Esophagus squamous epithelium (tissue), 5 donors: ENCODE measurements around the gene EBF4. TPM values are rescaled to one million over a fixed set of nuclear protein-coding genes. Genes with fewer than 3 reads are reported as not detected.
A peak's percentile ranks its signal among the peaks of the same experiment; 100 is the strongest.

Source experiments
- DNase-seq: peaks from one replicate; lab custom pipeline; 2025; lab: John Stamatoyannopoulos, UW
- H3K27ac ChIP-seq, 4 donors: fragments of 200-600 bp; sonication (generic); one replicate each; pipeline ENCODE4 v1.5.1; 2016 to 2019; ENCODE audit warnings: mild to moderate bottlenecking in 1 of 4
- H3K27me3 ChIP-seq, 4 donors: fragments of 200-600 bp; sonication (generic); 1 replicate in 3 of 4; 2 replicates in 1 of 4; pipeline versions ENCODE4 v1.5.1 to v1.6.0; 2017 to 2021; ENCODE audit warnings: antibody characterized with exemption in 1 of 4
- H3K36me3 ChIP-seq, 3 donors: fragments of 200-600 bp; sonication (generic); one replicate each; pipeline ENCODE4 v1.5.1; 2016 to 2019
- H3K4me1 ChIP-seq, 3 donors: fragments of 200-600 bp; sonication (generic); one replicate each; pipeline ENCODE4 v1.5.1; 2017 to 2019
- H3K4me3 ChIP-seq, 4 donors: fragments of 200-600 bp; sonication (generic); 1 replicate in 3 of 4; 2 replicates in 1 of 4; pipeline ENCODE4 v1.5.1; 2016 to 2019; ENCODE audit warnings: mild to moderate bottlenecking in 2 of 4, moderate library complexity in 1 of 4
- H3K9me3 ChIP-seq, 3 donors: fragments of 200-600 bp; sonication (generic); one replicate each; pipeline ENCODE4 v1.5.1; 2016 to 2019
- POLR2A ChIP-seq, 4 donors: fragments of 450-650 bp; IDR thresholded peaks; one replicate each; pipeline ENCODE4 v1.6.1; 2017; ENCODE audit warnings: antibody characterized with exemption in 4 of 4, mild to moderate bottlenecking in 4 of 4, moderate library complexity in 3 of 4
- WGBS, 2 donors: methylation state at CpG; one replicate each; pipeline ENCODE4 v1.1.5; 2018; 5-methylcytosine and 5-hydroxymethylcytosine counted together
- intact Hi-C: fragments of 100-400 bp; cut with DNase I; formaldehyde crosslinking; loops from one replicate; pipeline ENCODE4 v1.15.0; 2022
- total RNA-seq, 4 donors: library from RNA; depleted of rRNA; stranded (reverse); fragments of >200 nt; gene quantifications; one replicate each; pipeline ENCODE4 v1.1.0, GENCODE V29; 2016
- TF ChIP-seq, protein P1 (sequence below), 6 experiments: fragments of 450-650 bp in 4 of 6; fragments of 200-600 bp in 2 of 6; sonication (generic) in 2 of 6; IDR thresholded peaks; one replicate each; pipeline ENCODE4 v1.5.1; 2016 to 2019; ENCODE audit warnings: antibody characterized with exemption in 6 of 6, mild to moderate bottlenecking in 4 of 6, moderate library complexity in 4 of 6
- donor health status: DM: yes; HTN: yes; CAD: no.

EBF4 gene
- total RNA-seq, 4 donors from 2014 or later, result 3.2 to 10.4 (median 7.2) TPM

DNA sequence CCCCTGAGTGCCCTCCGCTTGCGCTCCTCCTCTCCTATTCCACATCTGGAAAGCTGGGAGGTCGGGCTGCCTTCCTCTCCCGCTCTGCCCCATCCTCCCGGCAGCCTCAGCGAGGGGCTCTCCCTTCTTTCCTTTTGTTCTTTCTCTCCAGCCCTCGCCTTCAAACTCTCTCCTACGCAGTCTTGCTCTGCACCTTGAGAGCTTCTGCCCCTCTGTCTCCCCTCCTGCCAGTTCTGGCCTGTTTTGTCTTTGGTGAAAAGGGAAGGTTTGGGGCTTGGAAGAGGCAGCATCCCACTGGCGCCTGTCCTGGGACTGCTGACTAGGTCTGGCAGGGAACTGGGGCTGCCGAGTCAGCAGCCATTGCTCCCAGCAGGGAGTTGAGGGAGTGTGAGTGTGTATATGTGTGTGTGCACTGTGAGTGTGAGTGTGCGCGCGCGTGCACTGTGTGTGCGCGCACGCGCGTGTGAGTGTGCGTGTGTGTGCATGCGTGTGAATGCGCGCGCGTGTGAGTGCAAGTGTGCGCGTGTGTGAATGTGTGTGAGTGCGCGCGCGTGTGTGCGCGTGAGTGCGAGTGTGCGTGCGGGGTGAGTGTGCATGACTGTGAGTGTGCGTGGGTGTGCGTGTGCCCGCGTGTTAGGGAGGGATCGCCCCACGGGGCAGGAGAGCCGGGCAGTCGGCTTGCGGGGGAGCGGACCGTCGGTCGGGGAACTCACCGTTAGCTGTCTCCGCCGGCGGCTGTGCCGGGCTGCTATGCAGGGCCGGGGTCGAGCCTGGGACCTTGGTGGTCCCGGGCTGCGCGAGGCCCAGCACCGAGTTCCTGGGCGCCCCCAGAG lies 107.3 kb downstream of the EBF4 start:
- TF ChIP-seq, protein P1, sequence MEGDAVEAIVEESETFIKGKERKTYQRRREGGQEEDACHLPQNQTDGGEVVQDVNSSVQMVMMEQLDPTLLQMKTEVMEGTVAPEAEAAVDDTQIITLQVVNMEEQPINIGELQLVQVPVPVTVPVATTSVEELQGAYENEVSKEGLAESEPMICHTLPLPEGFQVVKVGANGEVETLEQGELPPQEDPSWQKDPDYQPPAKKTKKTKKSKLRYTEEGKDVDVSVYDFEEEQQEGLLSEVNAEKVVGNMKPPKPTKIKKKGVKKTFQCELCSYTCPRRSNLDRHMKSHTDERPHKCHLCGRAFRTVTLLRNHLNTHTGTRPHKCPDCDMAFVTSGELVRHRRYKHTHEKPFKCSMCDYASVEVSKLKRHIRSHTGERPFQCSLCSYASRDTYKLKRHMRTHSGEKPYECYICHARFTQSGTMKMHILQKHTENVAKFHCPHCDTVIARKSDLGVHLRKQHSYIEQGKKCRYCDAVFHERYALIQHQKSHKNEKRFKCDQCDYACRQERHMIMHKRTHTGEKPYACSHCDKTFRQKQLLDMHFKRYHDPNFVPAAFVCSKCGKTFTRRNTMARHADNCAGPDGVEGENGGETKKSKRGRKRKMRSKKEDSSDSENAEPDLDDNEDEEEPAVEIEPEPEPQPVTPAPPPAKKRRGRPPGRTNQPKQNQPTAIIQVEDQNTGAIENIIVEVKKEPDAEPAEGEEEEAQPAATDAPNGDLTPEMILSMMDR (IDR thresholded peaks at IDR 0.05), result no peak
- TF ChIP-seq POLR2A (IDR thresholded peaks at IDR 0.05), result no peak
- H3K4me1 ChIP-seq, result peaks cover 13 to 42% (median 19%) of the 10 kb centered on the region in 3 donors
- peak overlapping the region; percentile 7 to 62 (median 34) for H3K4me3 ChIP-seq
- no peaks in the 10 kb centered on the region for H3K9me3 ChIP-seq
- H3K27ac ChIP-seq, result no peak overlapping the region
- intact Hi-C loops, result no loop called here
- WGBS, 2 donors, result 7 to 37% methylated on average over 8 to 37 of the region's 61 CpGs
- DNase-seq, result no peak
- H3K36me3 ChIP-seq, result no peaks in the 10 kb centered on the region
- peaks cover under 1 to 97% (median 9%) of the 10 kb centered on the region in 4 donors for H3K27me3 ChIP-seq

GRCh38 chr20:2800521-2801285 lies 108.1 kb downstream of the EBF4 start, which contains the start of gene CPXM1:
TSS of gene CPXM1 (minus strand) at chr20:2800627. CDS start at chr20:2800572, 55 bp downstream.
- Histone ChIP-seq H3K27me3 (peaks cover 8 to 100% (median 17%) of the 10 kb centered on the region in 4 donors), H3K4me1 (peaks cover 13 to 49% (median 19%) of the 10 kb centered on the region in 3 donors), H3K9me3 (no peaks in the 10 kb centered on the region), H3K4me3 (peak within 1 kb of the TSS; percentile 7 to 62 (median 34)), H3K27ac (no peak within 1 kb of the TSS), H3K36me3 (no peaks in the 10 kb centered on the region)
- TF ChIP-seq, protein P1 (IDR thresholded peaks at IDR 0.05), result no peak
- no peak for TF ChIP-seq POLR2A (IDR thresholded peaks at IDR 0.05)
- 6 to 15% methylated on average over 12 to 21 of the region's 52 CpGs for WGBS, 2 donors
- DNase-seq, result no peak
- intact Hi-C loops, result no loop called here

- no peaks in the 10 kb centered on the region for H3K36me3 ChIP-seq
- H3K4me3 ChIP-seq, result peak overlapping the region in 2 of 4 donors; percentile 26 to 62
- DNase-seq, result no peak
- TF ChIP-seq, protein P1 (IDR thresholded peaks at IDR 0.05), result no peak
- TF ChIP-seq POLR2A (IDR thresholded peaks at IDR 0.05), result no peak
- H3K27me3 ChIP-seq, result peaks cover 8 to 100% (median 20%) of the 10 kb centered on the region in 4 donors
- intact Hi-C loops, result no loop called here
- H3K9me3 ChIP-seq, result no peaks in the 10 kb centered on the region
- WGBS, 2 donors, result 4 to 10% methylated on average over 8 to 10 of the region's 13 CpGs
- no peak overlapping the region for H3K27ac ChIP-seq
- peaks cover 13 to 49% (median 19%) of the 10 kb centered on the region in 3 donors for H3K4me1 ChIP-seq
Observed at GRCh38 chr20:2801286-2801728, 108.7 kb downstream of the EBF4 start.

GRCh38 chr20:2804041-2804828 lies 111.7 kb downstream of the EBF4 start:
- no peaks in the 10 kb centered on the region for H3K36me3 ChIP-seq
- intact Hi-C loops, result no loop called here
- H3K4me1 ChIP-seq, result peaks cover 13 to 36% (median 16%) of the 10 kb centered on the region in 3 donors
- no peak overlapping the region for H3K27ac ChIP-seq
- TF ChIP-seq POLR2A (IDR thresholded peaks at IDR 0.05), result no peak
- TF ChIP-seq, protein P1 (IDR thresholded peaks at IDR 0.05), result no peak
- DNase-seq, result no peak
- no peak overlapping the region for H3K4me3 ChIP-seq
- H3K27me3 ChIP-seq, result peaks cover 8 to 97% (median 20%) of the 10 kb centered on the region in 4 donors
- WGBS, 2 donors, result 58 to 69% methylated on average over 14 to 16 of the region's 16 CpGs
- H3K9me3 ChIP-seq, result no peaks in the 10 kb centered on the region
